ENCODE data around the gene PRKCE. TPM values are rescaled to one million over a fixed set of nuclear protein-coding genes. Genes with fewer than 3 reads are reported as not detected.
"Not testable (repeated sequence)": the region's sequence is repeated elsewhere in the genome, so short reads cannot be mapped to it uniquely, and the experiment has no call there.

The PRKCE gene
- polyA plus RNA-seq, 3 donors = 8.3 to 9.1 (median 8.8) TPM

GRCh38 chr2:46202453-46202852, 551.0 kb downstream of the PRKCE start:
- no peak for DNase-seq (ENCODE audit: extremely low read depth in 1 of 11, low read depth in 9 of 11, low spot score in 4 of 11)

- no peak for DNase-seq (ENCODE audit: extremely low read depth in 1 of 11, low read depth in 9 of 11, low spot score in 4 of 11)
Measured at GRCh38 chr2:46202987-46203386, 551.5 kb downstream of the PRKCE start.

GRCh38 chr2:46203636-46204035, 552.2 kb downstream of the PRKCE start:
- DNase-seq (ENCODE audit: extremely low read depth in 1 of 11, low read depth in 9 of 11, low spot score in 4 of 11) = not testable (repeated sequence)

GRCh38 chr2:46207591-46207990, 556.1 kb downstream of the PRKCE start:
- DNase-seq (ENCODE audit: extremely low read depth in 1 of 11, low read depth in 9 of 11, low spot score in 4 of 11) = no peak

- DNase-seq (ENCODE audit: extremely low read depth in 1 of 11, low read depth in 9 of 11, low spot score in 4 of 11) = no peak
Measured at GRCh38 chr2:46208766-46209165, 557.3 kb downstream of the PRKCE start.

- no peak for DNase-seq (ENCODE audit: extremely low read depth in 1 of 11, low read depth in 9 of 11, low spot score in 4 of 11)
Measured at GRCh38 chr2:46210063-46210462, 558.6 kb downstream of the PRKCE start.

- no peak for DNase-seq (ENCODE audit: extremely low read depth in 1 of 11, low read depth in 9 of 11, low spot score in 4 of 11)
Measured at GRCh38 chr2:46211461-46211860, 560.0 kb downstream of the PRKCE start.

GRCh38 chr2:46213906-46214305, 562.4 kb downstream of the PRKCE start:
- no peak for DNase-seq (ENCODE audit: extremely low read depth in 1 of 11, low read depth in 9 of 11, low spot score in 4 of 11)

GRCh38 chr2:46216213-46216612, 564.7 kb downstream of the PRKCE start:
- DNase-seq (ENCODE audit: extremely low read depth in 1 of 11, low read depth in 9 of 11, low spot score in 4 of 11) = no peak

- DNase-seq (ENCODE audit: extremely low read depth in 1 of 11, low read depth in 9 of 11, low spot score in 4 of 11) = not testable (repeated sequence)
Measured at GRCh38 chr2:46223514-46223913, 572.0 kb downstream of the PRKCE start.

- no peak for DNase-seq (ENCODE audit: extremely low read depth in 1 of 11, low read depth in 9 of 11, low spot score in 4 of 11)
Measured at GRCh38 chr2:46225150-46225625, 573.7 kb downstream of the PRKCE start.

GRCh38 chr2:46225730-46226129, 574.3 kb downstream of the PRKCE start:
- DNase-seq (ENCODE audit: extremely low read depth in 1 of 11, low read depth in 9 of 11, low spot score in 4 of 11) = no peak

GRCh38 chr2:46226620-46227019, 575.1 kb downstream of the PRKCE start:
- no peak for DNase-seq (ENCODE audit: extremely low read depth in 1 of 11, low read depth in 9 of 11, low spot score in 4 of 11)

GRCh38 chr2:46227022-46227421, 575.5 kb downstream of the PRKCE start:
- no peak for DNase-seq (ENCODE audit: extremely low read depth in 1 of 11, low read depth in 9 of 11, low spot score in 4 of 11)

- DNase-seq (ENCODE audit: extremely low read depth in 1 of 11, low read depth in 9 of 11, low spot score in 4 of 11) = no peak
Measured at GRCh38 chr2:46227674-46228289, 576.3 kb downstream of the PRKCE start.

- no peak for DNase-seq (ENCODE audit: extremely low read depth in 1 of 11, low read depth in 9 of 11, low spot score in 4 of 11)
Measured at GRCh38 chr2:46229134-46230063, 577.9 kb downstream of the PRKCE start.

GRCh38 chr2:46230115-46230571, 578.7 kb downstream of the PRKCE start:
- DNase-seq (ENCODE audit: extremely low read depth in 1 of 11, low read depth in 9 of 11, low spot score in 4 of 11) = no peak

- no peak for DNase-seq (ENCODE audit: extremely low read depth in 1 of 11, low read depth in 9 of 11, low spot score in 4 of 11)
Measured at GRCh38 chr2:46230677-46231425, 579.4 kb downstream of the PRKCE start.

GRCh38 chr2:46231721-46232120, 580.2 kb downstream of the PRKCE start:
- DNase-seq (ENCODE audit: extremely low read depth in 1 of 11, low read depth in 9 of 11, low spot score in 4 of 11) = no peak

GRCh38 chr2:46232860-46233259, 581.4 kb downstream of the PRKCE start:
- no peak for DNase-seq (ENCODE audit: extremely low read depth in 1 of 11, low read depth in 9 of 11, low spot score in 4 of 11)

All from renal cortex interstitium (tissue), 11 donors.